ENCODE results near the gene LCMT1.

DNA sequence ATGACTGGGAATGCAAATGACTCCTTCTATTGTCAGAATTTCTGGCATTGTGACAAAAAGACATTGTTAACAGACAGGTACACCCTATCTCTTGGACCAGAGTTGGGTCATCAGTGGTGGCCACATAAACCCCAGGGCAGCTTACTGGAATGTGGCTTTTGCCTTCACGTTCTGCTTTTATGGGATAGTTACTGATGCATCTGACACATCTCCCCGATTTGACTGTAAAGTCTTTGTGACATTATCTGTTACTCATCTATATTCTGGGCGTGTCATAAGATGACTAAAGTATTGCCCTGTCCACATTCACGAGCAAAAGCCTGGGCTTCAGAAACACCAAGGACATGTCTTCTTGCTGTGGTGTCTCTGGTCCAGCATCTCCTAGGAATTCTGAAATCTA is 86.5 kb downstream of the LCMT1 start:
- TF ChIP-seq, protein P1, sequence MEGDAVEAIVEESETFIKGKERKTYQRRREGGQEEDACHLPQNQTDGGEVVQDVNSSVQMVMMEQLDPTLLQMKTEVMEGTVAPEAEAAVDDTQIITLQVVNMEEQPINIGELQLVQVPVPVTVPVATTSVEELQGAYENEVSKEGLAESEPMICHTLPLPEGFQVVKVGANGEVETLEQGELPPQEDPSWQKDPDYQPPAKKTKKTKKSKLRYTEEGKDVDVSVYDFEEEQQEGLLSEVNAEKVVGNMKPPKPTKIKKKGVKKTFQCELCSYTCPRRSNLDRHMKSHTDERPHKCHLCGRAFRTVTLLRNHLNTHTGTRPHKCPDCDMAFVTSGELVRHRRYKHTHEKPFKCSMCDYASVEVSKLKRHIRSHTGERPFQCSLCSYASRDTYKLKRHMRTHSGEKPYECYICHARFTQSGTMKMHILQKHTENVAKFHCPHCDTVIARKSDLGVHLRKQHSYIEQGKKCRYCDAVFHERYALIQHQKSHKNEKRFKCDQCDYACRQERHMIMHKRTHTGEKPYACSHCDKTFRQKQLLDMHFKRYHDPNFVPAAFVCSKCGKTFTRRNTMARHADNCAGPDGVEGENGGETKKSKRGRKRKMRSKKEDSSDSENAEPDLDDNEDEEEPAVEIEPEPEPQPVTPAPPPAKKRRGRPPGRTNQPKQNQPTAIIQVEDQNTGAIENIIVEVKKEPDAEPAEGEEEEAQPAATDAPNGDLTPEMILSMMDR (IDR thresholded peaks at IDR 0.05), result no peak
- no peak for TF ChIP-seq POLR2A (IDR thresholded peaks at IDR 0.05)

Data from testis (tissue), 2 donors.